Measurements from ENCODE around the gene CPTP.
A peak's percentile ranks its signal among the peaks of the same experiment; 100 is the strongest.
"Not testable (repeated sequence)": the region's sequence is repeated elsewhere in the genome, so short reads cannot be mapped to it uniquely, and the experiment has no call there.

CPTP gene

GRCh38 chr1:1307261-1307922 is 17.2 kb upstream of the CPTP start:
- DNase-seq: no peak

GRCh38 chr1:1307923-1308755 is 16.5 kb upstream of the CPTP start, which contains the start of the genes ACAP3 and PUSL1:
ACAP3 (minus strand) TSS chr1:1307930; CDS start chr1:1307815, 115 bp downstream.
PUSL1 (plus strand) TSS chr1:1308597; CDS start chr1:1308644, 47 bp downstream.
- peak; percentile 86 for DNase-seq

GRCh38 chr1:1308756-1309250 is 15.8 kb upstream of the CPTP start:
- DNase-seq: no peak

GRCh38 chr1:1309251-1310108 is 15.1 kb upstream of the CPTP start:
- DNase-seq: no peak

GRCh38 chr1:1310109-1310385 is 14.6 kb upstream of the CPTP start:
- DNase-seq: no peak

- DNase-seq: no peak
These were observed 14.0 kb upstream of the CPTP start for GRCh38 chr1:1310476-1311053.

- DNase-seq: no peak
These were observed 13.2 kb upstream of the CPTP start for GRCh38 chr1:1311107-1312104.

- no peak for DNase-seq
These were observed 11.9 kb upstream of the CPTP start for GRCh38 chr1:1312450-1313314.

GRCh38 chr1:1313500-1314236 is 10.9 kb upstream of the CPTP start:
- no peak for DNase-seq

GRCh38 chr1:1314237-1314586 is 10.4 kb upstream of the CPTP start:
- DNase-seq: no peak

GRCh38 chr1:1314678-1315335 is 9.8 kb upstream of the CPTP start:
- DNase-seq: no peak

GRCh38 chr1:1315435-1315954 is 9.1 kb upstream of the CPTP start:
- DNase-seq: no peak

- DNase-seq: not testable (repeated sequence)
These were observed 8.4 kb upstream of the CPTP start for GRCh38 chr1:1316199-1316598.

- no peak for DNase-seq
These were observed 7.2 kb upstream of the CPTP start for GRCh38 chr1:1317420-1317819.

GRCh38 chr1:1318131-1318652 is 6.4 kb upstream of the CPTP start:
- DNase-seq: peak; percentile 43

- DNase-seq: no peak
These were observed 5.6 kb upstream of the CPTP start for GRCh38 chr1:1318777-1319645.

GRCh38 chr1:1319646-1319941 is 5.0 kb upstream of the CPTP start:
- no peak for DNase-seq

Measured in NCI-H1436 (cell line).